Glomerular visceral epithelial cell (primary cell): ENCODE results near the gene ACTR8.
"Not testable (repeated sequence)": the region's sequence is repeated elsewhere in the genome, so short reads cannot be mapped to it uniquely, and the experiment has no call there.

Source experiments
- DNase-seq: peaks from one replicate; pipeline ENCODE4 v3.0.0-alpha.2; 2016; ENCODE audit errors: extremely low spot score

The ACTR8 gene

GRCh38 chr3:53881691-53882593 is at the start of gene ACTR8:
Gene ACTR8 (minus strand): TSS chr3:53882152. CDS start chr3:53882101, 51 bp downstream.
- DNase-seq, result peak; percentile 85

GRCh38 chr3:53927208-53927872 is 45.4 kb upstream of the ACTR8 start:
- not testable (repeated sequence) for DNase-seq

- DNase-seq, result peak; percentile 2
These were observed 39.3 kb upstream of the ACTR8 start for GRCh38 chr3:53921296-53921695.

- DNase-seq, result no peak
These were observed 37.8 kb upstream of the ACTR8 start for GRCh38 chr3:53919741-53920140.

- DNase-seq, result no peak
These were observed 31.4 kb upstream of the ACTR8 start for GRCh38 chr3:53913401-53913800.

- no peak for DNase-seq
These were observed 20.8 kb upstream of the ACTR8 start for GRCh38 chr3:53902711-53903110.

- no peak for DNase-seq
These were observed 20.1 kb upstream of the ACTR8 start for GRCh38 chr3:53902067-53902466.

- no peak for DNase-seq
These were observed 18.8 kb upstream of the ACTR8 start for GRCh38 chr3:53900666-53901331.

GRCh38 chr3:53899750-53900149 is 17.8 kb upstream of the ACTR8 start:
- no peak for DNase-seq

- no peak for DNase-seq
These were observed 10.3 kb upstream of the ACTR8 start for GRCh38 chr3:53892286-53892637.

GRCh38 chr3:53891497-53892285 is 9.7 kb upstream of the ACTR8 start, which contains the start of gene SELENOK:
Gene SELENOK (minus strand): TSS chr3:53891859.
- peak; percentile 97 for DNase-seq

GRCh38 chr3:53890726-53891475 is 8.9 kb upstream of the ACTR8 start:
- DNase-seq, result peak; percentile 28

- no peak for DNase-seq
These were observed 6.3 kb upstream of the ACTR8 start for GRCh38 chr3:53888232-53888631.

GRCh38 chr3:53887446-53887845 is 5.5 kb upstream of the ACTR8 start:
- no peak for DNase-seq

- peak; percentile 29 for DNase-seq
These were observed 3.3 kb upstream of the ACTR8 start for GRCh38 chr3:53885239-53885638.

- no peak for DNase-seq
These were observed 2.7 kb upstream of the ACTR8 start for GRCh38 chr3:53884623-53885022.

GRCh38 chr3:53883008-53883407 is 1.1 kb upstream of the ACTR8 start:
- no peak for DNase-seq

- no peak for DNase-seq
These were observed 1.3 kb downstream of the ACTR8 start for GRCh38 chr3:53880396-53881345.

- DNase-seq, result no peak
These were observed 16.0 kb downstream of the ACTR8 start for GRCh38 chr3:53865732-53866499.
